ENCODE results near the gene CRISP1.
"Not testable (repeated sequence)": the region's sequence is repeated elsewhere in the genome, so short reads cannot be mapped to it uniquely, and the experiment has no call there.

CRISP1 gene, protein sequence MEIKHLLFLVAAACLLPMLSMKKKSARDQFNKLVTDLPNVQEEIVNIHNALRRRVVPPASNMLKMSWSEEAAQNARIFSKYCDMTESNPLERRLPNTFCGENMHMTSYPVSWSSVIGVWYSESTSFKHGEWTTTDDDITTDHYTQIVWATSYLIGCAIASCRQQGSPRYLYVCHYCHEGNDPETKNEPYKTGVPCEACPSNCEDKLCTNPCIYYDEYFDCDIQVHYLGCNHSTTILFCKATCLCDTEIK

DNA sequence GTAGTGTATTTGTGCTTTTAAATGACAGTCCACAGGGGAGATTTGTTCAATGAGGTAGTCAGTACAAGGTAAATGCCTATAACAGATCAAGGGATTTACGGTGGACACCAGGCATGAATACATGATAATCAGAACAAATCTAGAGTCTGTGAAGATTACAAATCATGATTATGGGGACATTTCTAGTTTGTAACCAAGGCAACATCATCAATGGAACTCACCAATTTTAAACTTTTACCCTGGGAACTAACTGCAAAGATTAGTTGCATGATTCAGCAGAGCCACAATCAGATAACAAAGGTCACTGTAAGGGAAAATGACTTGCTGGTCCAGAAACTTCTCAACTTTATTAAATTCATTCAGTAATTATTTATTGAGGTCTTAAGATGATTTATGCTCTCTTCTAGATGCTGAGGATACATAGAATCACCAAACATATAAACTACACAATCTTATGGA is at the start of gene CRISP1:
Gene CRISP1, minus strand, starts transcription at position 51 of the 459 bp plus-strand sequence. CDS start 9,135 bp downstream, outside the sequence.
- DNase-seq (ENCODE audit: low spot score), result no peak

DNA sequence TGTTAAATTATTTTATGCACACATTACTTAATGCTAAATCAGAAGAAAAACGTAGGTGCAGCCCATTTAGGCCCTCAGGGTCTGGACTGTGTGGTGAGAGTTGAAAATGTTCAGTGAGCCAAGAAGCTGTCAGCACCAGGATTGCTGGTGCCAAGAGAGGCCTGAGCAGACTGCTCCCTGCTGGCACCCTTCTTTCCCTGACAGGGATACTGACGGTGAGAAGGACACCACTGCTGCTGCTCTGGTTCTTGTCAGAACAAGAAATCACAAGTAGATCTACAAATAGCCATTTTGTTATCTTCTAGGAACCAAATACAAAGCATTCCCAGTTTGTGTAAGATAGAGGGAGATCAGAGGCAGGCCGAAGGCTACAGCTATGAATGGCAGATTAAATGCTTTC is 48.7 kb upstream of the CRISP1 start:
- peak; percentile 81 for DNase-seq (ENCODE audit: low spot score)

DNA sequence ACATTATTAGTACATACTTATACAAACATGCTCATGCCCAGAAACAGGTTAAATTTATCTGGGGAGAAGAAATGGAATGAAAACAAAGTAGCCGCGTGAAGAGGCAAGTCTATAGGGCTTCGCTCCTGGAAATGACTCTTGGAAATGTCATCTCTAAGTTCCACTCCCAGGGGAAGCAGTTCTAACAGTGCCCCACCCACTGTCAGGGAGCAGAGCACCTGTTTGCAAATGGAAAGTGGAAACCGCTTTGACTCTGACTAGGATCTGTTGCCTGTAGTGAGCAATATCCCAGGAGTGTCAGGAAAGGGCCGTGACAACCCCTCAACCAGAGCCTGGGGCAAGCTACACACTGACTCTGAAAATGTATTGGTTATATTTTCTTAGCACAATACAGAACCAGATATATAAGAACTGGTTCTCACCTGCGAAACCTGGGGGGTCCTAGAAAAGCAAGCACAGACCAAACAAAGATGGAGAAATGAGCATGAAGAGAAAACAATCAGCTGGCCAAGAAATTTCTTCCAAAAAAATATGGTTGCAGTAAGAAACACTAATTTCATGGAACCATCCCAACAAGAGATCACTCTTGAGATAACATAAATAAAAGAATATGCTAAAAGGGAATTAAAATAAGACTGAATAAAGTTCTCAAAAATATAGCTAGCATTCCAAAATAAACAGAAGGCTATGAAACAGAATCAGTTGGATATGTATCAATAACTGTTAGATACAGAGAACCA is 47.5 kb upstream of the CRISP1 start:
- no peak for DNase-seq (ENCODE audit: low spot score)

DNA sequence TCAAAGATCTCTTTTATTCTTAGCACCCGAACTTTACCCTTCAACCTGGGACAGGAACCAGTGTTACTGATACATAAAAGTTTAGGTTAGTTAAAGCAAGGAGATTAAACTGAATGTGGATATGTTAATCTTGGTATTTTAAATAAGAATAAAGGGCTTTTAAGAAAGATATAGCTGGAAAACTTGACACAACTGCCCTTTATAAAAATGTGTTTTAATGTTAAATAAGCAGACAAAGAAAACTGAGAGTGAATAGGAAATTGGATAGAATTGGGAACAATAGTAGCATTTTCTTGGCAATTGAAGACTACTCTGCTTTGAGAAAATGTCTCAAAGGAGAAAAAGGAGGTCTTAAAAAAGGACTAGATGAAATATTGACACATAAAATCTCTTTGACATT is 45.9 kb upstream of the CRISP1 start:
- no peak for DNase-seq (ENCODE audit: low spot score)

DNA sequence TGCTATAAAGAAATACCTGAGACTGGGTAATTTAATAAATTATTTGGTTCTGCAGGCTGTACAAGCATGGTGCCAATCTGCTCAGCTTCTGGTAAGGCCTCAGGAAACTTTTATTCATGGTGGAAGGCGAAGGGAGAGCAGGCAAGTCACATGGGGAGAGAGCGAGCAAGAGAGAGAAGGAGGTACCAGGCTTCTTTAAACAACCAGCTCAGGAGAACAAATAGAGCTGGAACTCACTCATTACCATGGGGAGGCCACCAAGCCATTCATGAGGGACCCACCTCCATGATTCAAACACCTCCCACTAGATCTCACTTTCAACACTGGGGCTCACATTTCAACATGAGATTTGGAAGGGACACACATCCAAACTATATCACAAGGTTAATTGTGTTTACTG is 44.9 kb upstream of the CRISP1 start:
- no peak for DNase-seq (ENCODE audit: low spot score)

DNA sequence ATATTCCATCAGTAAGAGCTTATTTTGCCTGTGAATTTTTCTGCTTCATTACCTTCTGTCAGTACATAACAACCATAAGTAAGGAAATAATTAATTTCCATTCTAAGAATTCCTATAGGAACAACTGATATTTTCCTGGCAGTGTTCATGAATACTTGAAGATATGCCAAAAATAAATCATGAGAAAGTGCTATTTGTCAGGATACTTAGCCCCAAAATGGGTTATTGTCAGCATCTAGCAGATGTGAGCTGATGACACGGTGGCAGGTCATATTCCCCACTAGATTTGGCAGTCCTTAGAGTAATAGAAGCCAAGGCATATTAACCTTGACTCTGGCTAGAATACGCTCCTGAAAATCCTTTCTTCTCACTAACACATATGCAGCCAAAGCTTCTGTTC is 43.2 kb upstream of the CRISP1 start:
- DNase-seq (ENCODE audit: low spot score), result no peak

DNA sequence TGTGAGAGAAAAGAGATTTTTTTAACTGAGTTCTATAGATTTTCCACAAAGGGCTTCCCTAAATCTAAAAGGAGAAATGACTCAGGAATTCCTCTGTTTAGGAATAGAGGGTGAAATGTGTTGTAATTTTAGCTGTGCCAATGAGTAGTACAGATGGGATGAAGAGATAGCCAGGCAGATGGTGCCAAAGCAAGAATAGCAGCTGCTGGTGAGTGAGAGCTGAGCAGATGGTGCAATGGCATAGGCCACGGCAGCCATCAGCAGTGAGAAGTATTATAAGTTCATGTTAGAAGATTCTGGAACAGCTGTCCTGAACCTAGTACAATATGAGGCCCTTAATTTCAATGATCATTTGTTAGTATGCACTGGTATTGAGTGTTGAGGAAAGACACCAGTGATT is 40.2 kb upstream of the CRISP1 start:
- peak; percentile 80 for DNase-seq (ENCODE audit: low spot score)

DNA sequence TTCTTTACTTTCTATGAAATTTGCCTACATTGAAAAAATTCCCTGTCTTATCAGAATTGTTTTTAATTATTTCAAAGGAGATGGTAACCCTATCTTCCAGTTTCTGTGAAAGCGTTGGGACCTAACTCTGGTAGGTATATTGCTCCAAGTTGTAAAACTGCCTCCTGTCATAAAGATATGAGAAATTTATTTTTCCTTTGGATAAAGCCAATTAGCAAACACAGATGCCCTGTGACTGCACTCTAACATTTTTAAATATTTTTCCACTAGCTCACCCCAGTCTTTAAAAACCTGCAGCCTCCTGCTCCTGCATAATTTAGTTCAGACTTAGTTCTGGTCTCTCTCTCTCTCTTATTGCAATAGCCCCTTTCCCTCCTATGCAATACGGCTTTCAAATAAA is 39.0 kb upstream of the CRISP1 start:
- no peak for DNase-seq (ENCODE audit: low spot score)

DNA sequence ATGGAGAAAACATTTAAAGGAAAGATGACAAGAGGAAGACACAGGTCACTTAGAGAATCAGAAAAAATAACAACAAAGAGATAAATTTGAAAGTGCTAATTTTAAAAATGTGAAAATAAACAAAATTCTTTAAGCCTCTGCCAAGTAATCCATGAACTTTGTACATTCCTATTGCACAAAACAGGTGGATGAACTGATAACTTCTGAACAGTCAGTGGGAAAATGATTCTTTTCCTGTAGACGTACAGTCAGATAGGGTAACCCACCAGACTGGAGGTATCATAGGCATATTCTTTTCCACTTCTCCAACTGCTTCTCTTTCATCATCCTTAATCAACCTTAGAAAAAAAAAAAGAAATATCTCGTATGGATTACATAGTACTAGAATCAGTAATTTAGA is 36.5 kb upstream of the CRISP1 start:
- DNase-seq (ENCODE audit: low spot score), result no peak

DNA sequence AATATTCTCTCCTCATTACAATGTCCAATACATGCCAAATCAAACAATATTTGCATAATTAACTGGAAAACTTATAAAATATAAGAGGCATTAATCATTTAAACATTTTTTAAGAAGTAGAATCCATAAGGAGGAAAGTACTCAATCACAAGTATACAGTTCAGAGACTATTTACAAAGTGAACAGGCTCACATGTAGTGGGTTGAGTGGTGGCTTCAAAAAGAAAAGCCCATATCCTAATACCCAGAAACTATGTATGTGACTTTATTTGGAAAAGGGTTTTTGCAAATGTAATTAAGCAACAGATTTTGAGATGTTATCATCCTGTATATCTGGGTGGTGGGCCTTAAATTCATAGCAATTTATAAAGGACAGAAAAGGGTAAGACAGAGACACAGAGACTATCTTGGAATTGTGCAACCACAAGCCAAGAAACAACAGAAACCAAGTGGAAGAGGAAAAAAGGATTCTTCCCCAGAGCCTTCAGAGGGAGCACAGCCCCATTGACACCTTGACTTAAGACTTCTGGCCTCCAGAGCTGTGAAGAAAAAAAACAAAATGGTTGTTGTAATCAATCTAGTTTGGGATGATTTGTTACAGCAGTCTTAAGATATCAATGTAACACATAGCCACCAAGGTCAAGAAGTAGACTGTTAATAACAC is 32.7 kb upstream of the CRISP1 start:
- no peak for DNase-seq (ENCODE audit: low spot score)

DNA sequence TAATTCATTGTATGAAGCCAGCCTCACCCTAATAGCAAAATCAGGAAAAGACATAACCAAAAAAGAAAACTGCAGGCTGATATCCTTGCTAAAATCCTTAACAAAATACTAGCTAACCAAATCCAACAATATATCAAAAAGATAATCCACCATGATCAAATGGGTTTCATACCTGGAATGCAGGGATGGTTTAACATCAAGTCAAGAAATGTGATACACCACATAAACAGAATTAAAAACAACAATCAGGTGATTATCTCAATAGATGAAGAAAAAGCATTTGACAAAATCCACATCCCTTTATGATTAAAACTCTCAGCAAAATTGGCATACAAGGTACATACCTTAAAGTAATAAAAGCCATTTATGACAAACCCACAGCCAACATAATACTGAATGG is 29.2 kb upstream of the CRISP1 start:
- DNase-seq (ENCODE audit: low spot score), result not testable (repeated sequence)

DNA sequence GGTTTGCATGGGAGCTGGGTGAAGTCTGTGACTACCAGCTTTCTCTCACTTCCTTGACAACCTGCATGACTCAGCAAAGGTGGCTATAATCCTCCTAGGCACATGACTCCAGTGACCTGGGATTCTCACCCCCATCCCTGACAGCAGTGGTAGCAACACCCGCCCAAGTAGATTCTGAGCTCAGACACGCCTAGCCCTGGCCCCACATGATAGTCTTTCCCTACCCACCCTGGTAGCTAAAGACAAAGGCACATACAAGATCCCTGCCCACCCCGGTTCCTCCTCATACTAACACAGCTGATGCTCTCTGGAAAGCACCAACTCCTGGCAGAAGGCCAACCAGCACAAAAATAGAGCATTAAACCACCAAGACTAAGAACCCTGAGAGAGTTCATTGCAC is 25.9 kb upstream of the CRISP1 start:
- no peak for DNase-seq (ENCODE audit: low spot score)

DNA sequence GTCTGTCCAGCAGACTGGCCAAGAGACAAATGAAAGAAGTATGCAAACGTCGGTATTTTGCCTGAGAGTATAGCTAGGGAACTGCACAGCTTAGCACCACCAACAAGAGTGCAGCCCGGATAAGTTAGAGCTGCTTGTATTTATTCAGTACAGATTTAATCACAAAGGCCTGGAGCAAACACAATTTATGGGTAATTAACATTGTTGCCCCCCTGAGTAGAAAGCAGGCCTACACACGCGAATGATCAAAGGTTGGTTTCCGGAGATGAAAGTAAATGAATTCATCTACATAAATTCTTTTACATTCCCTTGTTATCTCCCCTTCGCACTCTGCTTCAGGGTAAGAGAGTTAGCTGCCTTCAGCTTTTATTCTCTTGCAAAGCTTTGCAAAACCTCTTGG is 24.7 kb upstream of the CRISP1 start:
- no peak for DNase-seq (ENCODE audit: low spot score)

DNA sequence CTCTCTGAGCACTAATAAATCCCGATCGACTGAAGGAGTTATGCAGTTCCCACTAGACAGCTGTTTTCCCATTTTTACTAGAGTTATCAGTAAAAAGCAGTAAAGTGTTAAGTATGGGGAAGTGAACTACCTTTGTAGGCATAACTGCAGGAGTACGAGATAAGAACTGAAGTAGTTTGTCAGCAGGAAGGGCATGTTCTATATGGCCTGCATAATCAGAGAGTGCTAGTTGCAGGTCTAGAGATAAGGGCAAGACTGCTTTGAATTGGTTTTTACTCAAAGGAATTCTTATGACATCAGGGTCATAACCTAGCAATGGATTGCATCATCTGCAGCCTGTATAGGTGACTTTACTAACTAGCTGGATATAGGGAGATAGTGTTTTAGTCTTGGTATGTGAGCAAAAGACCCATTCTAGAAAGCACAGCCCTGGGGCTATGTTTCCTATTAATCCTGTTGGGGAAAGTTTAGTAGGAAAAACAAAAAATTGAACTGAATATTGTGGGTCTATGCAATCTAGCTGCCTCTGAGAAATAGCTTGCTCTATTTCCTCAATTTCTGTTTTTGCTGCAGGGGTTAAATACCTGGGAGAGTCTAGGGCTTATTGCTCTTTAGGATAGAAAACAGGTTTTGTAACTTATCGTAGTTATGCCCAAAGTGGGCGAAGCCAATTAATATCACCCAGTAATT is 22.6 kb upstream of the CRISP1 start:
- no peak for DNase-seq (ENCODE audit: low spot score)

DNA sequence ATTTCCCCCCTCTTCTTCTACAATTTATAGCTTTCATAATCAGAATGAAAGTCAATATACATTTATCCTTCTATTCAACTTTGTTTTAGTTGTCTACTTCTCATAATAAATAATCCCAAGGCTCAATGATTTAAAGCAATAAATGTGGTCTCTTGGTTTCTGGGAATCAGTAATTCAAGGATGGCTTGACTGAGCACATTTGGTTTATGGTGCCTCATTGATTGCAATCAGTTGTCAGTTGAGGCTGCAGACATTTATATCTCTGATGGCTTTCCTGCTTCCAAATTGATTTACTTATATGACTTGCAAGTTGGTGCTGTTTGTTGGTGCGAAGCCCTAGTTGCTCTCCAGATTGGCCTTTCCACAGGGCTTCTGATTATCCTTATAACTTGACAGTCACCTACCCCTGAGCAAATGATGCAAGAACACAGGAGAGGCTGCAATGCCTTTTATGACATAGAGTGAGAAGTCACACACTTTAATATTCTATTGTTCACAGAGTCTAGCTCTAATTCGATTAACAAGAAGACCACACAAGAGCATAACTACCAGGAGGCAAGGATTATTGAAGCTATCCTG is 2.7 kb upstream of the CRISP1 start:
- no peak for DNase-seq (ENCODE audit: low spot score)

DNA sequence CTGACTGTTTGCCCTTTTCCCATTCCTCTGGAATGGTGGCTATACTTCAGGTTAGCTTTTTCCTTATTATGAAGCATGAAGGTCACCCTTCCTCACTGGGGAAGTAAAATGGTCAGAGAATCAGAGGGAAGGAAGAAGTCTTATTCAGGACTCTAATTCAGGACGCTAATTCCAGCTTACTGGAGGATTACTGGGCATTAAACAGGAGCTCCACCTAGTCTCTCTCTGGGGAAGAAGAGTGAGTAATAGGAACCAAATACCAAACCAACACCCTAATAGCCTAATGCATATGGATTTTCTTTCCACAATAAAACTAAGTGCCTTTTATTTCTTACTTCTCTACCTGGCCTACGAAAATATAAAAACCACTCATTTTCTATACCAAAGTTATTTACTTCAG is 10.1 kb downstream of the CRISP1 start:
- no peak for DNase-seq (ENCODE audit: low spot score)

DNA sequence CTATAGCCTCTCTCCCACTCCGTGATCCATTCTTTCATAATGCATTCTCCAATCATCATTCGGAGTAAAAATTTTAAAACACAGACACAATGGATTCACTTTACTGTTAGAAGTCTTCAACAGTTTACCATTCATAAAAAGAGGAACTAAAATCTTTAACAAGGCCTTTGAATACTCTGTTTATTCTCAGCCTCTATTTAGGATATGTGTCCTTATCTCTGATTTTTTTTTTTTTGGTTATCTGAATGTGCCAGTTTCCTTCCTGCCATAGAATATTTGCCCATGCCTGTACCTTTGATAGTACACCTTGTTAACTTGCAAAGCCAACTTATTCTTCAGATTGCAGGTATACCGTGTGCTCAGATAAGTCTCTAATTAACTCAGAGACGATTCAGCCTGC is 11.1 kb downstream of the CRISP1 start:
- no peak for DNase-seq (ENCODE audit: low spot score)

DNA sequence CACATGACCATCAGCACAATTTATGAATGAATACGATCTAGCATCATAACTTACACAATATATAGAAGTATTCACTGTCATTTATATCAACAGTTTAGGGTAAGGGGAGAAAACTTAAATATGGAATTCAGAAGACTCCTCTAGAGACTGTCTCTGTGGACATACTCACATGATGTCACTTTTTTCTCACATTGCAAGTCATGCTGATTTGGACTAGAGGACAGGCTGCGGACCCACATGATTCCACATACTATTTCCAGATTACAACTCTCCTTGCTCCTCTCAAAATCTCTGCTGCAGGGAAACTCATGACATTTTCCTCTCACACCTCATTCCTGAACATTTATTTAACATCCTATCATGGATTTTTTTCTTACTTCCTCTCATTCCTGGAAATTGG is 13.4 kb downstream of the CRISP1 start:
- no peak for DNase-seq (ENCODE audit: low spot score)

DNA sequence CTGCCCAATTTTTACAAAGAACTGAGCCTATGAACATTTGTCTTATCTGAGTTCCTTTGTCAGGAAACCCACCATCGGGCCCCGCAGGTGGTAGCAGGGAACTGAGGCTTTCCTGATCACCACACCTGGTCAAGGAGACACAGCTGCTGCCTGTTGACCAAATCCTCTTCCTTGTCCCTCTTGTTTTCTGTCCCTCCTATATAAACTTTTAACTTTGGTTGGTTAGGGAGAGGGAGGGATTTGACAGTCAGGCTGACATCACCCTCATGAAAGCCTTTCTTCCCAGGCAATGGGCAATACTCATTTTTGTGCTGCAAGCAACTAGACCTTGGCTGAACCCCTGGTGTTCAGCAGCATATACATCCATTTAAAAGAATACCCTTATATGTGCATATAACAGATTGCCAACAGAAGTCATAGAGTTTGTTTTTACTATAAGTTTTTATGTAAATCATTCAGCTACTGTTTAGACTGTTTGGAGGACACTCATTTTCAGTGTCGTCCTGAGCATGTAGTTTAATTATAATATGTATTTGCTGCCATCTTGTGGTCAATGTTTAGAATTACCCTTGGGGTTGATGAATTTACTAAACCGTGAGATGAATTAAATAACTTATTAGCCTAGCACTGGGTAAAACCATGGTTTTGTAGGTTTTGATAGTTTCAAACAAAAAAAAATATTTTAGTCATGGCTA is 17.0 kb downstream of the CRISP1 start:
- DNase-seq (ENCODE audit: low spot score), result peak; percentile 61

DNA sequence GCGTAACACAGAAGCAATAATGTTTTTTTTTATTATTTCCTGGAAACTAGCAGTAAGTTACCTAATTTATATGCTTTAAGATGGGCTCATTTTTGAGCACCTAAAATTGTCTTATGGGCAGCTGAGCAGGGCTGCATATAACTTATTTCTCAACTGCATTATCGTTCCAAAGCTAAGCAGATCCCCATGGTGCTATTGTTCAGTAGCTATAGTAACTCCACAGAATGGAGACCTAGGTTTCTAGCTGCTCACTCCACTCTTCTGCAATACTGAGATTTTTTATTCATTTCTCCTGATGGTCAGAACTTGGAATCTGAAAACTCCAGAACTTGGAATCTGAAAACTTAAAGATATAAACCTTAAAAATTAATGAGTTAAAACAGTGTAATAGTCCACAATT is 18.7 kb downstream of the CRISP1 start:
- DNase-seq (ENCODE audit: low spot score), result no peak

DNA sequence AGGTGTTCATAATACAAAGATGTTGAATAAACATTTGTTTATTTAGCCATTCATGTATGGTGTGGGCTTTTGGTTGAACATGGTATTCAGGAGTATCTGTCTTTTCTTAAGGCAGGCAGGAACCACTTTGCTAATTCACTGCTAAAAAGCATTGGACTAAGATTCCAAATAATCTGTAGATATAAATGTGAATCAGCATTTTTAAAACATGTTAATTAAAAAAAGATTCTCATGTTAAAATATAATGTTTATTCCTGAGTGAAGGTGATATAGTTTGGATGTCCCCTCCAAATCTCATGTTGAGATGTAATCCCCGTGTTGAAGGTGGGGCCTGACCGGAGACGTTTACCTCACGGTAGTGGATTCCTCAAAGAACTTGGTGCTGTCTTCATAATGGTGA is 19.3 kb downstream of the CRISP1 start:
- DNase-seq (ENCODE audit: low spot score), result no peak

DNA sequence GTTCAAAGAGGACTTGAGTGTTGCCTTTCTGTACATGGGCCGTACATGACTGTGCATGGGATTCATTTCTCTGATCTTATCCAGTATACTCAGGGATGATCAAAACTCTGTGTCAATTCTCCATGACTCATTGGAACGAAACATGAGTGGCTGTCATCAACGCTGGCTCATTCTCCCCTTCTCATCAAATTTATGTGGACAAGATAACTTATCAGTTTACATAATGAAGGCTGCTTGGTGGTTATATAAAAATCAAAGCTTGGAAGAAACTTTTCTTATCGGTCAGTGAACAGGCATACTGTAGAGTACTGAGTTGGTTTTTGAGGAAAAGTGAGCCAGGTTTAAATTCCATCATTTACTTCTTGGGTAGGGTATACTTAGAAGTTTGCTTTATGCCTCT is 24.9 kb downstream of the CRISP1 start:
- DNase-seq (ENCODE audit: low spot score), result no peak

All from cerebellar cortex (tissue), 1 donor.